HG02870 (cell line): ENCODE data around the gene ITGA11.
"Not testable (repeated sequence)": the region's sequence is repeated elsewhere in the genome, so short reads cannot be mapped to it uniquely, and the experiment has no call there.

Source experiments
- ATAC-seq: cut with Tn5 transposase; IDR thresholded peaks from one replicate; pipeline ENCODE4 v1.9.1; 2021; ENCODE audit warnings: mild to moderate bottlenecking, moderate library complexity; ENCODE audit not compliant: unreplicated experiment

Gene ITGA11

GRCh38 chr15:68425428-68426060, 6.4 kb downstream of the ITGA11 start:
- no peak for ATAC-seq

GRCh38 chr15:68424754-68425390, 7.1 kb downstream of the ITGA11 start:
- ATAC-seq: no peak

- no peak for ATAC-seq
These were observed 8.3 kb downstream of the ITGA11 start for GRCh38 chr15:68423359-68424296.

GRCh38 chr15:68422403-68423145, 9.4 kb downstream of the ITGA11 start:
- not testable (repeated sequence) for ATAC-seq

GRCh38 chr15:68421798-68422402, 10.1 kb downstream of the ITGA11 start:
- ATAC-seq: no peak

GRCh38 chr15:68421115-68421551, 10.8 kb downstream of the ITGA11 start:
- no peak for ATAC-seq

GRCh38 chr15:68420186-68420684, 11.7 kb downstream of the ITGA11 start:
- ATAC-seq: no peak

GRCh38 chr15:68419301-68420175, 12.4 kb downstream of the ITGA11 start:
- ATAC-seq: no peak

- ATAC-seq: no peak
These were observed 13.3 kb downstream of the ITGA11 start for GRCh38 chr15:68418611-68419161.

- ATAC-seq: no peak
These were observed 14.1 kb downstream of the ITGA11 start for GRCh38 chr15:68417897-68418296.

GRCh38 chr15:68417051-68417450, 14.9 kb downstream of the ITGA11 start:
- no peak for ATAC-seq

GRCh38 chr15:68416158-68416535, 15.8 kb downstream of the ITGA11 start:
- ATAC-seq: no peak

GRCh38 chr15:68415501-68416157, 16.3 kb downstream of the ITGA11 start:
- no peak for ATAC-seq

- ATAC-seq: no peak
These were observed 16.9 kb downstream of the ITGA11 start for GRCh38 chr15:68415061-68415460.

GRCh38 chr15:68414591-68414990, 17.4 kb downstream of the ITGA11 start:
- ATAC-seq: no peak

- ATAC-seq: no peak
These were observed 17.8 kb downstream of the ITGA11 start for GRCh38 chr15:68414206-68414555.

GRCh38 chr15:68413363-68414205, 18.4 kb downstream of the ITGA11 start:
- no peak for ATAC-seq

GRCh38 chr15:68412218-68412617, 19.7 kb downstream of the ITGA11 start:
- ATAC-seq: no peak
